Measurements from ENCODE around the gene ANKRD13A. TPM values are rescaled to one million over a fixed set of nuclear protein-coding genes. Genes with fewer than 3 reads are reported as not detected.
A peak's percentile ranks its signal among the peaks of the same experiment; 100 is the strongest.
"Not testable (repeated sequence)": the region's sequence is repeated elsewhere in the genome, so short reads cannot be mapped to it uniquely, and the experiment has no call there.

ANKRD13A gene
- total and polyA plus RNA-seq, 2 of the 13 experiments (the other 11 are each of a cell fraction or from before 2014, with no cell fraction given) = 34.1 to 41.6 TPM

- peak overlapping the region; percentile 82 for H3K9ac ChIP-seq (ENCODE audit: insufficient read depth, low read depth, low read length)
- in situ Hi-C loops (cut with HindIII; ENCODE audit: extremely low pct_ligation_motif_present, low pct_unique_long_range_greater_than_20kb) = not testable (repeated sequence)
- POLR2A ChIA-PET = interaction anchor here (1.3 kb wide), 1 partner anchor 30 kb away, joined by 5 read pairs; no protein-coding TSS in a partner anchor
Observed at GRCh38 chr12:110049034-110049433, 49.8 kb downstream of the ANKRD13A start.

GRCh38 chr12:110049666-110050065 is 50.4 kb downstream of the ANKRD13A start:
- H3K27me3 ChIP-seq (ENCODE audit: control insufficient read depth in 1 of 2, insufficient read depth in 2 of 2, low read length in 2 of 2); H3K9me3 ChIP-seq (ENCODE audit: low read length); ATAC-seq; FAIRE-seq; H4K20me1 ChIP-seq (ENCODE audit: insufficient read depth, low read length); H3K4me2 ChIP-seq (ENCODE audit: low read depth, low read length); H3K36me3 ChIP-seq (replicated peaks in 1 of 2; ENCODE audit: control insufficient read depth in 1 of 2, insufficient read depth in 2 of 2, low read length in 2 of 2); BruUV-seq (replicated peaks); H3K9ac ChIP-seq (ENCODE audit: insufficient read depth, low read depth, low read length); CTCF ChIA-PET (ENCODE audit: low intra/inter-chr PET ratio, low total read pairs); H3K27ac ChIP-seq (ENCODE audit: extremely low read length, insufficient read depth, low read length); in situ Hi-C loops (cut with HindIII; ENCODE audit: extremely low pct_ligation_motif_present, low pct_unique_long_range_greater_than_20kb); H2AFZ ChIP-seq (ENCODE audit: low read length); DNase-seq (ENCODE audit: low spot score); H3K4me3 ChIP-seq (replicated peaks in 1 of 3; ENCODE audit: insufficient read depth in 1 of 3, low read depth in 2 of 3, low read length in 3 of 3): not testable (repeated sequence)
- Histone ChIP-seq H3K4me1 (ENCODE audit: insufficient read depth, low read length) (peaks cover 38% of the 10 kb centered on the region), H3K79me2 (ENCODE audit: insufficient read depth, low read length) (peaks cover 25% of the 10 kb centered on the region)
- intact Hi-C loops (cut with micrococcal nuclease; ENCODE audit: unreplicated experiment) = loop anchor here (2.0 kb wide), 1 partner anchor 29 kb away; no protein-coding TSS in a partner anchor
- POLR2A ChIA-PET = interaction anchor here (1.3 kb wide), 1 partner anchor 30 kb away, joined by 5 read pairs; no protein-coding TSS in a partner anchor
- WGBS (ENCODE audit: low lambda C conversion rate) = 88% methylated on average over 9 of the region's 9 CpGs

More at GRCh38 chr12:110049034-110049433, 49.8 kb downstream of the ANKRD13A start:
- H3K36me3 ChIP-seq (replicated peaks in 1 of 2; ENCODE audit: control insufficient read depth in 1 of 2, insufficient read depth in 2 of 2, low read length in 2 of 2); H4K20me1 ChIP-seq (ENCODE audit: insufficient read depth, low read length); H3K9me3 ChIP-seq (ENCODE audit: low read length); H3K27me3 ChIP-seq (ENCODE audit: control insufficient read depth in 1 of 2, insufficient read depth in 2 of 2, low read length in 2 of 2); ATAC-seq; DNase-seq (ENCODE audit: low spot score); CTCF ChIA-PET (ENCODE audit: low intra/inter-chr PET ratio, low total read pairs); FAIRE-seq: not testable (repeated sequence)
- intact Hi-C loops (cut with micrococcal nuclease; ENCODE audit: unreplicated experiment) = loop anchor here (2.0 kb wide), 1 partner anchor 30 kb away; no protein-coding TSS in a partner anchor
- WGBS (ENCODE audit: low lambda C conversion rate) = 87% methylated on average over 11 of the region's 11 CpGs
- peaks cover 25% of the 10 kb centered on the region for H3K79me2 ChIP-seq (ENCODE audit: insufficient read depth, low read length)
- H3K4me2 ChIP-seq (ENCODE audit: low read depth, low read length) = peak overlapping the region; percentile 83
- H3K4me3 ChIP-seq (replicated peaks in 1 of 3; ENCODE audit: insufficient read depth in 1 of 3, low read depth in 2 of 3, low read length in 3 of 3) = peak overlapping the region; percentile 73 to 90 (median 89)
- H2AFZ ChIP-seq (ENCODE audit: low read length) = peak overlapping the region; percentile 11
- BruUV-seq (replicated peaks) = TSS peak; percentile 93
- H3K27ac ChIP-seq (ENCODE audit: extremely low read length, insufficient read depth, low read length) = peak overlapping the region; percentile 39
- peaks cover 38% of the 10 kb centered on the region for H3K4me1 ChIP-seq (ENCODE audit: insufficient read depth, low read length)

GRCh38 chr12:110050927-110051326 is 51.7 kb downstream of the ANKRD13A start:
- Histone ChIP-seq H4K20me1 (ENCODE audit: insufficient read depth, low read length) (no peaks in the 10 kb centered on the region), H3K4me3 (replicated peaks in 1 of 3; ENCODE audit: insufficient read depth in 1 of 3, low read depth in 2 of 3, low read length in 3 of 3) (no peak overlapping the region), H3K9ac (ENCODE audit: insufficient read depth, low read depth, low read length) (no peak overlapping the region), H3K79me2 (ENCODE audit: insufficient read depth, low read length) (peaks cover 21% of the 10 kb centered on the region), H2AFZ (ENCODE audit: low read length) (no peak overlapping the region), H3K27ac (ENCODE audit: extremely low read length, insufficient read depth, low read length) (no peak overlapping the region), H3K4me1 (ENCODE audit: insufficient read depth, low read length) (peaks cover 44% of the 10 kb centered on the region), H3K4me2 (ENCODE audit: low read depth, low read length) (no peak overlapping the region), H3K27me3 (ENCODE audit: control insufficient read depth in 1 of 2, insufficient read depth in 2 of 2, low read length in 2 of 2) (no peaks in the 10 kb centered on the region), H3K36me3 (replicated peaks in 1 of 2; ENCODE audit: control insufficient read depth in 1 of 2, insufficient read depth in 2 of 2, low read length in 2 of 2) (no peaks in the 10 kb centered on the region; a peak in 1 of 5 replicates), H3K9me3 (ENCODE audit: low read length) (no peaks in the 10 kb centered on the region)
- ATAC-seq = no peak
- no peak for DNase-seq (ENCODE audit: low spot score)
- intact Hi-C loops (cut with micrococcal nuclease; ENCODE audit: unreplicated experiment) = no loop called here
- in situ Hi-C loops (cut with HindIII; ENCODE audit: extremely low pct_ligation_motif_present, low pct_unique_long_range_greater_than_20kb) = no loop called here
- 74% methylated on average over 6 of the region's 6 CpGs for WGBS (ENCODE audit: low lambda C conversion rate)
- POLR2A ChIA-PET = interaction anchor here (2.2 kb wide), 1 partner anchor 29 kb away, joined by 6 read pairs; no protein-coding TSS in a partner anchor
- CTCF ChIA-PET (ENCODE audit: low intra/inter-chr PET ratio, low total read pairs) = no interaction called here
- TF ChIP-seq SPEN (CRISPR knock-in tag; IDR thresholded peaks at IDR 0.05; ENCODE audit: low read depth) (no peak), DNMT1 (CRISPR knock-in tag; IDR thresholded peaks at IDR 0.05) (no peak), ZNF607 (CRISPR knock-in tag; IDR thresholded peaks at IDR 0.05; ENCODE audit: borderline replicate concordance) (no peak), ZNF329 (CRISPR knock-in tag; IDR thresholded peaks at IDR 0.05; ENCODE audit: low read depth) (no peak), NR3C1 (CRISPR knock-in tag; IDR thresholded peaks at IDR 0.05) (no peak), KLF9 (CRISPR knock-in tag; IDR thresholded peaks at IDR 0.05; ENCODE audit: low read depth) (no peak), POLR2AphosphoS5 (IDR thresholded peaks at IDR 0.05; ENCODE audit: low read depth, low read length) (no peak), CREB3 (CRISPR knock-in tag; IDR thresholded peaks at IDR 0.05) (no peak), ATF7 (IDR thresholded peaks at IDR 0.05) (no peak), ATF7 (CRISPR knock-in tag; IDR thresholded peaks at IDR 0.05) (no peak), ZNF282 (IDR thresholded peaks at IDR 0.05; ENCODE audit: partially characterized antibody) (no peak), NFE2L2 (IDR thresholded peaks at IDR 0.05; ENCODE audit: low read length) (no peak)
- FAIRE-seq = no peak
- no TSS peak for BruUV-seq (replicated peaks)

Data from HepG2 (cell line).